ENCODE data around the gene RAD52. TPM values are rescaled to one million over a fixed set of nuclear protein-coding genes. Genes with fewer than 3 reads are reported as not detected.
"Not testable (repeated sequence)": the region's sequence is repeated elsewhere in the genome, so short reads cannot be mapped to it uniquely, and the experiment has no call there.

Gene RAD52
- total and polyA plus RNA-seq, 7 donors = 5.9 to 14.4 (median 7.2) TPM

DNA sequence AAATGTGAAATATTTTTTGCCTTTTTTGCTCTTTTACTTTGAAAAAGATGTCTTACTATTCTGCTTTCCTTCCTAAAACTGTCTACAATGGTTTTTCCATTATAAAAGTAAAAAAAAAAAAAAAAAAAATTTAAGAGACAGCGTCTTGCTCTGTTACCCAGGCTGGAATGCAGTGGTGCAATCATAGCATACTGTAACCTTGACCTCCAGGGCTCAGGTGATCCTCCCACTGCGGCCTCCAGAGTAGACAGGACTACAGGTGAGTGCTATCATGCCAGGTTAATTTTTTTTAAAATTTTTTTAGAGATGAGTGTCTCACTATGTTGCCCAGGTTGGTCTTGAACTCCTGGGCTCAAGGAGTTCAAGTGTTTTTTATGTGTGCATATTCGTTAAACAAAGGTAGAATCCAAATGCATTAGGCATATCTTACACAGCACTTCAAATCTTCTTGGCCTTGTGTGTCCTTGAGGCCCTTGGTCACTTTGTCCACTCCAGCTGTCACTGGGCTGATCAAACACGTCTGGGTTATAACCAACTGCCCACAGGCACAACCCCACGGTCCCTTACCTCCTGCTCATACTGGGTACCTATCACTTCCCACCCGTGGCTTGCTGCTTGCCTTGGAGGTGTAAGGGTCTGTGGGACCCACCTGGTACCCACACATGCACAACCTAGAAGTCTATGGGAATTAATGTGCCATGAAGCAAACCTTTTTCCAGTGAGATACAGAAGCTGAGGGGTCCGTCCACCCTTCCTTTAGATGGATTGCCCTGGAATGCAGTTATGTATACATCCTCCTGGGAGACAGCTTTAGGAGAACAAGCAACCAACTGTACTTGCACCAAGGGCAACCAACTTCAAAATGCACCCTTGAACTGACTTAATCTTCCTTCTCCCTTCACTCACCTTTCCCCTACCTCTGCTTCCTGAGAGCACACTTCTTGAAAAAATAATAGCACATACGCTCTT, 12.8 kb downstream of the RAD52 start:
- WGBS, 3 donors = 81 to 87% (median 82%) methylated on average over 8 of the region's 8 CpGs
- Histone ChIP-seq H3K9me3 (no peaks in the 10 kb centered on the region), H3K27ac (no peak overlapping the region), H3K4me1 (no peaks in the 10 kb centered on the region), H3K36me3 (ENCODE audit: insufficient read depth in 1 of 2, low read depth in 1 of 2) (peaks cover 0 to 45% of the 10 kb centered on the region in 2 donors), H3K4me3 (no peak overlapping the region), H3K27me3 (ENCODE audit: insufficient read depth in 3 of 3, low read length in 2 of 3) (no peaks in the 10 kb centered on the region)
- intact Hi-C loops (cut with DNase I) = loop anchor here in 1 of 2 donors (10.0 kb wide), 1 partner anchor 52 kb away; no protein-coding TSS in a partner anchor
- DNase-seq (no peak), ATAC-seq (peak in 1 of 4 donors; percentile 21)
- TF ChIP-seq, protein P1, sequence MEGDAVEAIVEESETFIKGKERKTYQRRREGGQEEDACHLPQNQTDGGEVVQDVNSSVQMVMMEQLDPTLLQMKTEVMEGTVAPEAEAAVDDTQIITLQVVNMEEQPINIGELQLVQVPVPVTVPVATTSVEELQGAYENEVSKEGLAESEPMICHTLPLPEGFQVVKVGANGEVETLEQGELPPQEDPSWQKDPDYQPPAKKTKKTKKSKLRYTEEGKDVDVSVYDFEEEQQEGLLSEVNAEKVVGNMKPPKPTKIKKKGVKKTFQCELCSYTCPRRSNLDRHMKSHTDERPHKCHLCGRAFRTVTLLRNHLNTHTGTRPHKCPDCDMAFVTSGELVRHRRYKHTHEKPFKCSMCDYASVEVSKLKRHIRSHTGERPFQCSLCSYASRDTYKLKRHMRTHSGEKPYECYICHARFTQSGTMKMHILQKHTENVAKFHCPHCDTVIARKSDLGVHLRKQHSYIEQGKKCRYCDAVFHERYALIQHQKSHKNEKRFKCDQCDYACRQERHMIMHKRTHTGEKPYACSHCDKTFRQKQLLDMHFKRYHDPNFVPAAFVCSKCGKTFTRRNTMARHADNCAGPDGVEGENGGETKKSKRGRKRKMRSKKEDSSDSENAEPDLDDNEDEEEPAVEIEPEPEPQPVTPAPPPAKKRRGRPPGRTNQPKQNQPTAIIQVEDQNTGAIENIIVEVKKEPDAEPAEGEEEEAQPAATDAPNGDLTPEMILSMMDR (IDR thresholded peaks at IDR 0.05) = no peak

DNA sequence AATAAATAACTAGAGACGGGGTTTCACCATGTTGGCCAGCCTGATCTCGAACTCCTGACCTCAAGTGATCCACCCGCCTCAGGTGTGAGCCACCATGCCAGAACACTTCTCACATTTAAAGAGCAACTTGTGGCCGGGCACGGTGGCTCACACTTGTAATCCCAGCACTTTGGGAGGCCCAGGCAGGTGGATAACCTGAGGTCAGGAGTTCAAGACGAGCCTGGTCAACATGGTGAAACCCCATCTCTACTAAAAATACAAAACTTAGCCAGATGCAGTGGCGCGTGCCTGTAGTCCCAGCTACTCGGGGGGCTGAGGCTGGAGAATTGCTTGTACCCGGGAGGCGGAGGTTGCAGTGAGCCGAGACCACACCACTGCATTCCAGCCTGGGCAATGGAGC, 13.6 kb downstream of the RAD52 start:
- not testable (repeated sequence) for DNase-seq; H3K4me1 ChIP-seq; H3K27ac ChIP-seq; ATAC-seq; H3K4me3 ChIP-seq; H3K9me3 ChIP-seq; H3K27me3 ChIP-seq (ENCODE audit: insufficient read depth in 3 of 3, low read length in 2 of 3)
- WGBS, 3 donors = 89 to 94% (median 94%) methylated on average over 12 of the region's 12 CpGs
- H3K36me3 ChIP-seq (ENCODE audit: insufficient read depth in 1 of 2, low read depth in 1 of 2) = peaks cover 0 to 52% of the 10 kb centered on the region in 2 donors
- intact Hi-C loops (cut with DNase I) = loop anchor here in 1 of 2 donors (10.0 kb wide), 1 partner anchor 51 kb away; no protein-coding TSS in a partner anchor

DNA sequence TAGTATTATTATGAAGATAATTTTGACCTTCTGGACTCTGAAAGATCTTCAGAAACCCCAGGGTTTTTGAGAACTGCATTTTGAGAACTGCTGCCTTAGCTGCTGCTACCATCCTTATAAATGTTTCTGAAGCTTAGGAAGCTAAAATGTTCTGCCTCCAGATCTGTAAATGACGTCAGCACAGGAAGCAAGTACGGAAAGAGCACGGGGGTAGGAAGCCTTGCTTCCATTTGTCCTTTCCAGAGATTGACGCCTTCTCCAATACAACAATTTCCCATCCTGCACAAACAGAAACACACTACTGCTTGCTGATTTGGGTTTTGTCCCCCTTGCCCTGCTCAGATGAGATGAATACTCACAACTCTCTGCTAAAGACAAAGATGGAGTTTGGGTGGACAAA, 17.9 kb downstream of the RAD52 start:
- Histone ChIP-seq H3K36me3 (ENCODE audit: insufficient read depth in 1 of 2, low read depth in 1 of 2) (peaks cover 4 to 77% of the 10 kb centered on the region in 2 donors), H3K4me3 (no peak overlapping the region)
- no peak for ATAC-seq

DNA sequence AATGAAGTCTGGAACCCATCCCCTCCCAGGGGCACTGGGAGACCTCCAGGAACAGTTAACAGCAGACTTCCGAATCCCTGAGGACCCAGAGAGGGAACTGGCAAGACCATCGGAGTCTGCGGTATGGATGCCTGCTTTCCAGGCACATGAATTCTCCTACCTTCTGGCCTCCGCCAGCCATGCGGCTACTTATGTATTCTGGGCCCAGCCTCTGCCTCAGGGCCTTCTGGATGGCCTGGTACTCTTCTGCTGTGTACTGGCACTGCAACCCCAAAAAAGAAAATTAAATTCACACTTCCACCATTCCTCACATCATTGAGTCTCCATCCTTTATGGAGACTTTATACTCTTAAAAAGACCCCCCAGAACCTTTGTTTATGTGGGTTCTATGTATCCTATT, 18.4 kb downstream of the RAD52 start:
- TF ChIP-seq, protein P1 (IDR thresholded peaks at IDR 0.05) = no peak
- ATAC-seq = no peak
- WGBS, 3 donors = 91 to 94% (median 93%) methylated on average over 5 of the region's 5 CpGs

More for the DNA sequence above, 17.9 kb downstream of the RAD52 start:
- TF ChIP-seq, protein P1 (IDR thresholded peaks at IDR 0.05) = no peak
- intact Hi-C loops (cut with DNase I) = loop anchor here in 1 of 2 donors (10.0 kb wide), 1 partner anchor 47 kb away; no protein-coding TSS in a partner anchor
- WGBS, 3 donors = 76 to 91% (median 82%) methylated on average over 4 of the region's 4 CpGs
- Histone ChIP-seq H3K27me3 (ENCODE audit: insufficient read depth in 3 of 3, low read length in 2 of 3) (no peaks in the 10 kb centered on the region), H3K27ac (no peak overlapping the region), H3K9me3 (no peaks in the 10 kb centered on the region), H3K4me1 (no peaks in the 10 kb centered on the region)
- DNase-seq = no peak

DNA sequence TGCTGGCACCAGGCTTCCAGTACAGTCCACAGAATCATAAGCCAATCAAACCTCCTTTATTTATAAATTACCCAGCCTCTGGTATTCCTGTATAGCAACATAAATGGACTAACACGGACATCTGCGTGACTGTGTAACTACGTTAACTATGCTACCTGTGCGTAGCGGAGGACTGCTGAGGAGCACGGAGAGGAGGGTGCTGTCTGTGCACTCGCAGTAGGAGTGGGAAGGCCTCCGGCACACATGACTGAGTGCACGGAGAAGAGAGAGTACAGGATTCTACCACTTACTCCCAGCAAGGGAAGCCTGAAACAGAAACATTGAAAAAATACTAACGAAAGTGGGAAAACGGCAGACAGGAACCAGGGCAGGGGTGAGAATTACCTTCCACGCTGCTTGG, 22.9 kb downstream of the RAD52 start:
- DNase-seq (no peak), ATAC-seq (no peak)
- WGBS, 3 donors = 84 to 87% (median 85%) methylated on average over 12 of the region's 12 CpGs
- TF ChIP-seq, protein P1 (IDR thresholded peaks at IDR 0.05) = no peak
- no peaks in the 10 kb centered on the region for H3K27me3 ChIP-seq (ENCODE audit: insufficient read depth in 3 of 3, low read length in 2 of 3)
- intact Hi-C loops (cut with DNase I) = no loop called here
- H3K4me3 ChIP-seq = no peak overlapping the region
- H3K36me3 ChIP-seq (ENCODE audit: insufficient read depth in 1 of 2, low read depth in 1 of 2) = peaks cover 4 to 96% of the 10 kb centered on the region in 2 donors
- H3K4me1 ChIP-seq = no peaks in the 10 kb centered on the region
- H3K9me3 ChIP-seq = no peaks in the 10 kb centered on the region
- no peak overlapping the region for H3K27ac ChIP-seq

More for the DNA sequence above, 18.4 kb downstream of the RAD52 start:
- Histone ChIP-seq H3K36me3 (ENCODE audit: insufficient read depth in 1 of 2, low read depth in 1 of 2) (peaks cover 4 to 77% of the 10 kb centered on the region in 2 donors), H3K4me3 (no peak overlapping the region), H3K27me3 (ENCODE audit: insufficient read depth in 3 of 3, low read length in 2 of 3) (no peaks in the 10 kb centered on the region), H3K27ac (no peak overlapping the region), H3K9me3 (no peaks in the 10 kb centered on the region), H3K4me1 (no peaks in the 10 kb centered on the region)
- DNase-seq = no peak
- intact Hi-C loops (cut with DNase I) = loop anchor here in 1 of 2 donors (10.0 kb wide), 1 partner anchor 46 kb away; no protein-coding TSS in a partner anchor
